Hepatocyte (in vitro differentiated cells): ENCODE results near the gene PARG. TPM values are rescaled to one million over a fixed set of nuclear protein-coding genes. Genes with fewer than 3 reads are reported as not detected.
"Not testable (repeated sequence)": the region's sequence is repeated elsewhere in the genome, so short reads cannot be mapped to it uniquely, and the experiment has no call there.

Source experiments
- DNase-seq: peaks from one replicate; pipeline ENCODE4 v3.0.0-alpha.2; 2016; ENCODE audit warnings: low spot score
- H2AFZ ChIP-seq: fragments of 200-600 bp; sonication (generic); 2 replicates; pipeline ENCODE4 v1.6.0; 2016; ENCODE audit warnings: antibody characterized with exemption, mild to moderate bottlenecking
- H3K27ac ChIP-seq: fragments of 200-600 bp; sonication (generic); 2 replicates; pipeline ENCODE4 v1.5.1; 2016; ENCODE audit warnings: mild to moderate bottlenecking
- H3K27me3 ChIP-seq: fragments of 200-600 bp; sonication (generic); 2 replicates; pipeline ENCODE4 v1.6.1; 2016
- H3K36me3 ChIP-seq: fragments of 200-600 bp; sonication (generic); replicated peaks from 2 replicates; pipeline ENCODE4 v1.5.1; 2016; ENCODE audit warnings: low read depth; ENCODE audit not compliant: insufficient read depth
- H3K4me1 ChIP-seq: fragments of 200-600 bp; sonication (generic); 2 replicates; pipeline ENCODE4 v1.5.1; 2016; ENCODE audit warnings: mild to moderate bottlenecking, moderate library complexity; ENCODE audit not compliant: insufficient read depth
- H3K4me2 ChIP-seq: fragments of 200-600 bp; sonication (generic); 2 replicates; pipeline ENCODE4 v1.6.0; 2016
- H3K4me3 ChIP-seq: fragments of 200-600 bp; sonication (generic); 2 replicates; pipeline ENCODE4 v1.5.1; 2016; ENCODE audit warnings: mild to moderate bottlenecking
- H3K79me2 ChIP-seq: fragments of 200-600 bp; sonication (generic); 2 replicates; pipeline ENCODE4 v1.6.0; 2017; ENCODE audit warnings: mild to moderate bottlenecking
- H3K9me2 ChIP-seq: fragments of 200-600 bp; sonication (generic); replicated peaks from 2 replicates; pipeline ENCODE4 v1.6.0; 2017; ENCODE audit warnings: mild to moderate bottlenecking; ENCODE audit not compliant: insufficient read depth
- H3K9me3 ChIP-seq: fragments of 200-600 bp; sonication (generic); 2 replicates; pipeline ENCODE4 v1.5.1; 2016; ENCODE audit warnings: low read depth, mild to moderate bottlenecking
- H4K20me1 ChIP-seq: fragments of 200-600 bp; sonication (generic); 2 replicates; pipeline ENCODE4 v1.6.0; 2016; ENCODE audit warnings: mild to moderate bottlenecking; ENCODE audit not compliant: insufficient read depth, poor library complexity, severe bottlenecking
- WGBS: methylation state at CpG from one replicate; pipeline ENCODE4 v1.1.6; 2016; ENCODE audit warnings: low lambda C conversion rate; ENCODE audit errors: missing lambda C conversion rate; 5-methylcytosine and 5-hydroxymethylcytosine counted together
- polyA plus RNA-seq: library from polyadenylated mRNA; unstranded; fragments of >200 nt; fragmentation: Nextera tagmentation; extraction: Ambion mirVana; gene quantifications from 2 replicates; pipeline ENCODE4 v1.2.1, GENCODE V29; 2016
- total RNA-seq: library from RNA; depleted of rRNA; stranded (reverse); fragments of >200 nt; gene quantifications from 2 replicates; pipeline ENCODE4 v1.2.3, GENCODE V29; 2014
- TF ChIP-seq, protein P1 (sequence below): fragments of 200-600 bp; sonication (generic); IDR thresholded peaks from 2 replicates; pipeline ENCODE4 v1.5.1; 2016; ENCODE audit warnings: antibody characterized with exemption, mild to moderate bottlenecking; ENCODE audit not compliant: poor library complexity

Gene PARG
- total and polyA plus RNA-seq, 2 experiments from 2014 or later, result 20.4 to 33.3 TPM

- DNase-seq, H3K9me3 ChIP-seq, H2AFZ ChIP-seq, H3K27ac ChIP-seq, H3K36me3 ChIP-seq, H3K4me1 ChIP-seq, H3K27me3 ChIP-seq, H3K4me2 ChIP-seq, H3K9me2 ChIP-seq, H3K4me3 ChIP-seq, H4K20me1 ChIP-seq: not testable (repeated sequence)
- 92% methylated on average over 2 of the region's 3 CpGs for WGBS
- TF ChIP-seq, protein P1, sequence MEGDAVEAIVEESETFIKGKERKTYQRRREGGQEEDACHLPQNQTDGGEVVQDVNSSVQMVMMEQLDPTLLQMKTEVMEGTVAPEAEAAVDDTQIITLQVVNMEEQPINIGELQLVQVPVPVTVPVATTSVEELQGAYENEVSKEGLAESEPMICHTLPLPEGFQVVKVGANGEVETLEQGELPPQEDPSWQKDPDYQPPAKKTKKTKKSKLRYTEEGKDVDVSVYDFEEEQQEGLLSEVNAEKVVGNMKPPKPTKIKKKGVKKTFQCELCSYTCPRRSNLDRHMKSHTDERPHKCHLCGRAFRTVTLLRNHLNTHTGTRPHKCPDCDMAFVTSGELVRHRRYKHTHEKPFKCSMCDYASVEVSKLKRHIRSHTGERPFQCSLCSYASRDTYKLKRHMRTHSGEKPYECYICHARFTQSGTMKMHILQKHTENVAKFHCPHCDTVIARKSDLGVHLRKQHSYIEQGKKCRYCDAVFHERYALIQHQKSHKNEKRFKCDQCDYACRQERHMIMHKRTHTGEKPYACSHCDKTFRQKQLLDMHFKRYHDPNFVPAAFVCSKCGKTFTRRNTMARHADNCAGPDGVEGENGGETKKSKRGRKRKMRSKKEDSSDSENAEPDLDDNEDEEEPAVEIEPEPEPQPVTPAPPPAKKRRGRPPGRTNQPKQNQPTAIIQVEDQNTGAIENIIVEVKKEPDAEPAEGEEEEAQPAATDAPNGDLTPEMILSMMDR, result peak; percentile 8
- peaks cover 10% of the 10 kb centered on the region for H3K79me2 ChIP-seq
Observed at GRCh38 chr10:49953122-49953521, 11.3 kb upstream of the PARG start.

DNA sequence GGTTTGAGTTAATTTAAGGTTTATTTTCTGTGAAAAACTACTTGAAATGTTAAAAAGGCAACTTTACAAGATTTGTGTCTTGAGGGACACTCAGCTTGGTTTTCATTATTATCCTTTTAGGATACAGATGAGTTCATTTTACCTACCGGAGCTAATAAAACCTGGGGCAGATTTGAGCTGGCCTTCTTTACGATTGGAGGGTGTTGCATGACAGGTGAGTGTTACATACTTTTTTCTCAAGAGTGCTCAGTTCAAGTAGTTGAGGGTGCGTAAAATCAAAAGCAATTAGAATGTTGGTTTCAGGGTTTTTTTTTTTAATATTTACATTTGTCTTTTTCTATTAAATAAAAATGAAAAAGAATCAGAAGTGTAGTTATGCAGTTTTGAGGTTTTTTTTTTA lies 10.2 kb upstream of the PARG start:
- not testable (repeated sequence) for H4K20me1 ChIP-seq, H3K9me3 ChIP-seq, H3K4me1 ChIP-seq, H3K27ac ChIP-seq, DNase-seq, H2AFZ ChIP-seq, H3K4me2 ChIP-seq, H3K9me2 ChIP-seq, H3K4me3 ChIP-seq, H3K27me3 ChIP-seq, H3K36me3 ChIP-seq
- WGBS, result 90% methylated on average over 3 of the region's 3 CpGs
- H3K79me2 ChIP-seq, result peaks cover 12% of the 10 kb centered on the region

DNA sequence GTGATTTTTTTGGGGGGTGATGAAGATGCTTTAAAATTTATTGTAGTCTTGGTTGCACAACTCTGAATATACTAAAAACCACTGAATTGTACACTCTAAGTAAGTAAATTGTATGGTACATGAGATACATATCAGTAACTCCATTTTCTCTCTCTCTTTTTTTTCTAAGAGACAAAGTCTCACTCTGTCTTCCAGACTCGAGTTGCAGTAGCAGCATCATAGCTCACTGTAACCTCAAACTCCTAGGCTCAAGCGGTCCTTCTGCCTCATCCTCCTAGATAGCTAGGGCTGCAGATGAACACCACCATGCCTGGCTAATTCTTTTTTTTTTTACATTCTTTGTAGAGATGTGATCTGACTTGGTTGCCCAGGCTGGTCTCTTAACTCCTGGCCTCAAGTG lies 6.9 kb upstream of the PARG start:
- H3K27ac ChIP-seq, H4K20me1 ChIP-seq, H3K27me3 ChIP-seq, H3K4me2 ChIP-seq, H3K36me3 ChIP-seq, H3K9me3 ChIP-seq, H2AFZ ChIP-seq, DNase-seq, H3K4me3 ChIP-seq, H3K9me2 ChIP-seq, H3K4me1 ChIP-seq: not testable (repeated sequence)
- 98% methylated on average over 2 of the region's 2 CpGs for WGBS
- H3K79me2 ChIP-seq, result peaks cover 25% of the 10 kb centered on the region

DNA sequence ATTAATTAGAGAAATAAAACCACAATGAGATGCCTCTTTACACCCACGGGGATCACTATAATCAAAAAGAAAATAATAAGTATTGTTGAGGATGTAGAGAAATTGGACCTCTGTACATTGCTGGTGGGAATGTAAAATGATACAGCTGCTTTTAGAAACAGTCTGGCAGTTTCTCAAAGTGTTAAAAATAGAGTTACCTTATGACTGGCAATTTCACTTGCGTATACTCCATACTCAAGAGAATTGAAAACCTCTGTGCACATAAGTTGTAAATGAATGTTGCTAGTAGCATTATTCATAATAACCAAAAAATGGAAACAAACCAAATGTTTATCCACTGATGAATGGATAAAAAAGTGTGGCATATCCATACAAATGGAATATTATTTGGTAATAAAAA lies 6.3 kb upstream of the PARG start:
- not testable (repeated sequence) for H3K4me3 ChIP-seq, H3K27ac ChIP-seq, DNase-seq, H3K27me3 ChIP-seq, H3K36me3 ChIP-seq, H2AFZ ChIP-seq, H4K20me1 ChIP-seq, H3K9me2 ChIP-seq, H3K9me3 ChIP-seq, H3K4me2 ChIP-seq, H3K4me1 ChIP-seq
- H3K79me2 ChIP-seq, result peaks cover 30% of the 10 kb centered on the region
- 100% methylated on average over 1 of the region's 2 CpGs for WGBS

DNA sequence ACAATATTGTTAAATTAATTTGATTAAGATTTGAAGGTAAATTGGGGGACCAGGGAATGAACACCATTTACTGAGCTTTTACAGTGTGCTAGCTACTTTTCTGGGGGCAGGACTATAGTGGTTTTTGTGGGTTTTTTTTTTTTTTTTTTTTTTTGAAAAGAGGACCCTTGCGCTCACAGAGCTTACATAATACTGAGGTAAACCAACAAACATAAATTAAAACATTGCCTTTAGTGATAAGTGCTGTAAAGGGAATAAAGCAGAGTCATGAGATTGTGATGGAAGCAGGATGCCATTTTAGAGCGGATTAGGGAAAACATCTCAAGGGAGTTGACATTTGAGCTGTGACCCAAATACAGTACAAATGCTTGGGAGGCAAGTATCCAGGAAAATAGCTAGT lies 1.8 kb upstream of the PARG start:
- not testable (repeated sequence) for DNase-seq, H3K9me3 ChIP-seq, H3K9me2 ChIP-seq, H2AFZ ChIP-seq, H3K27me3 ChIP-seq, H3K4me3 ChIP-seq, H3K36me3 ChIP-seq, H3K27ac ChIP-seq, H4K20me1 ChIP-seq
- H3K79me2 ChIP-seq, result peaks cover 52% of the 10 kb centered on the region
- peaks cover 12% of the 10 kb centered on the region for H3K4me1 ChIP-seq
- WGBS, result 91% methylated on average over 2 of the region's 2 CpGs
- peak overlapping the region; percentile 15 for H3K4me2 ChIP-seq

DNA sequence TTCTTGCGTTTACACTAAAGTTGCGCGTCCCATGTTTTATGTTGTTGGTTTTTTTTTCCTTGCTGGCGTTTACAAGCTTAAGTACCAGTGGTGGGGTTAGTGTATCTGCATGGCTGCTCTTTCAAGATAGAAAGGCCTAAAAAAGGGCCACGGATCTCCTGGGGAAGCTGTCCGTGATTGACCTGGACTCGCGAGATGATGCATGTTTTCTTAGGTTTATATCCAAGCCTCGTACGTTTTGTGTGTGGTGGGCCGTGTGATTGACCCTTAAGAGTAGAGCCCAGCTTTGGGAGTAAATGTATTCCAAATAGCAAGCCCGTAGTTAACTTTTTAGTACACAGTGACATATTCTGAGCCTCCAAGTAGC lies 495 bp upstream of the PARG start:
- not testable (repeated sequence) for H3K9me2 ChIP-seq, DNase-seq, H4K20me1 ChIP-seq, H3K36me3 ChIP-seq, H3K9me3 ChIP-seq, H3K27me3 ChIP-seq
- H2AFZ ChIP-seq, result peak overlapping the region; percentile 57
- H3K4me3 ChIP-seq, result peak overlapping the region; percentile 73
- H3K79me2 ChIP-seq, result peaks cover 55% of the 10 kb centered on the region
- H3K4me1 ChIP-seq, result peaks cover 12% of the 10 kb centered on the region
- H3K4me2 ChIP-seq, result peak overlapping the region; percentile 94
- peak overlapping the region; percentile 88 for H3K27ac ChIP-seq
- 2% methylated on average over 12 of the region's 12 CpGs for WGBS

DNA sequence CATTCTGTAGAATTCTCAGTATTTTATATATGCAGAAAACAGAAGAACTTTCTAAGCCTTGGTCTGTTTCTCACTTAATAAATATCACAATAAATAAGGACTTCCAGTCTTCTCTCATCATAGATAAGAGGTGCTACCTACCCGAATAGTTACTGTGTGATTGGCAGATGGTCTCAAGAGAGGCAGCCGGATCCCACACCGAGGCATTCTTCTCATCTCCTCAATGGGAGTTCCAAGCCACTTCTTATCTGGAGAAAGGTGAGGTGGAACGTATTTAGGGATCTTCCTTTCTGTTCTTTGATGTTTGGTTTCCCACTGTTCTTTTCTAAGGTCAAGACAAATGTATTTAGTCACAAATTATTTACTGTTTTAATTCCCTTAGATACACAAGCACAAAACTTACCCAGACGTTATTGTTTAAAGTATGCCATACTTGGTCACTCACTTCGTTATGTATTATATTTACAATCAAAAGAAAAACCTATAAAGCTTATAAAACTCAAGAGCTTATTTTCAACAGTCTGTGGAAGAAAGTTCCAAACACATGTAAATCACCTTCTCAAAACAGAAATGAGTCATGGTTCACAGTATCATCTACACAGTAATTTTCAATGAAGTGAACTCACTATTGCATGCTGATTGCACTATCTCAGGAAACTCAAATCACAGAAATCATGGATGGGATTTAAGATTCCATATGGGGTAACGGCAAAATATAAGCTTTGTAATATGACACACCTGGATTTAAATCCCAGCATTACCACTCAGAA lies 9.7 kb downstream of the PARG start:
- H3K9me3 ChIP-seq, H3K27me3 ChIP-seq, H3K9me2 ChIP-seq, DNase-seq, H3K4me2 ChIP-seq, H3K27ac ChIP-seq, H4K20me1 ChIP-seq, H2AFZ ChIP-seq, H3K4me1 ChIP-seq, H3K4me3 ChIP-seq, H3K36me3 ChIP-seq: not testable (repeated sequence)
- WGBS, result 82% methylated on average over 7 of the region's 7 CpGs
- peaks cover 15% of the 10 kb centered on the region for H3K79me2 ChIP-seq

GRCh38 chr10:49931276-49931675 lies 10.6 kb downstream of the PARG start:
- DNase-seq, H3K27me3 ChIP-seq, H3K4me1 ChIP-seq, H3K9me3 ChIP-seq, H3K36me3 ChIP-seq, H3K4me3 ChIP-seq, H3K27ac ChIP-seq, H3K9me2 ChIP-seq, H3K4me2 ChIP-seq, H4K20me1 ChIP-seq, H3K79me2 ChIP-seq, H2AFZ ChIP-seq: not testable (repeated sequence)
- 84% methylated on average over 5 of the region's 5 CpGs for WGBS
